ENCODE results near the gene SRSF12. TPM values are rescaled to one million over a fixed set of nuclear protein-coding genes. Genes with fewer than 3 reads are reported as not detected.
A peak's percentile ranks its signal among the peaks of the same experiment; 100 is the strongest.

The SRSF12 gene
- total and polyA plus RNA-seq, 2 donors (not counting 3 experiments of a cell fraction or from before 2014, with no cell fraction given), result 0.07 to 0.18 TPM

- peak overlapping the region; percentile 81 for H3K9ac ChIP-seq (replicated peaks; ENCODE audit: extremely low read depth, insufficient read depth, low read length)
- peak overlapping the region; percentile 62 for H3K4me2 ChIP-seq (ENCODE audit: insufficient read depth, low read length)
- CTCF ChIA-PET, result interaction anchor here (0.7 to 2.7 kb wide), 11 partner anchors 8 to 287 kb away, joined by 3 to 18 read pairs (median 3); partner anchors contain the start of genes ANKRD6 and RNGTT
- H2AFZ ChIP-seq (ENCODE audit: low read depth, low read length), result peak overlapping the region; percentile 97
- H3K9me1 ChIP-seq (replicated peaks; ENCODE audit: control insufficient read depth, extremely low read depth, insufficient read depth, low read length), result no peaks in the 10 kb centered on the region
- peaks cover 4% of the 10 kb centered on the region for H3K79me2 ChIP-seq (ENCODE audit: control insufficient read depth, insufficient read depth, low read length)
- peak; percentile 45 for DNase-seq (ENCODE audit: low read depth, low spot score)
- H3K27me3 ChIP-seq (ENCODE audit: control insufficient read depth in 2 of 2, insufficient read depth in 2 of 2, low read length in 2 of 2), result peaks cover 5 to 7% of the 10 kb centered on the region in 2 experiments
- H3K4me1 ChIP-seq (ENCODE audit: control insufficient read depth, extremely low read depth, insufficient read depth, low read length), result peaks cover 10% of the 10 kb centered on the region
- H3K27ac ChIP-seq (ENCODE audit: insufficient read depth, low read depth, low read length), result peak overlapping the region; percentile 72
- peak; percentile 79 for FAIRE-seq
- POLR2A ChIA-PET, result interaction anchor here (1.4 to 2.0 kb wide), 2 partner anchors 65 to 207 kb away, joined by 4 to 7 read pairs; partner anchors contain the start of genes PNRC1 and UBE2J1
- no peak for TF ChIP-seq POLR2AphosphoS5 (IDR thresholded peaks at IDR 0.05; ENCODE audit: insufficient read depth, low read depth, low read length)
- no peak for TF ChIP-seq EZH2 (IDR thresholded peaks at IDR 0.05; ENCODE audit: borderline replicate concordance, low read depth, low read length, severe bottlenecking)
- TF ChIP-seq JUN (IDR thresholded peaks at IDR 0.05; ENCODE audit: borderline replicate concordance, insufficient read depth, insufficient read length, low read depth), result no peak
- TF ChIP-seq MYC (IDR thresholded peaks at IDR 0.05; ENCODE audit: low read depth, low read length), result no peak
- no peak for TF ChIP-seq GATA2 (IDR thresholded peaks at IDR 0.05; ENCODE audit: insufficient read depth, insufficient read length, low read depth, low read length)
- TF ChIP-seq MAX (IDR thresholded peaks at IDR 0.05; ENCODE audit: insufficient read depth, insufficient read length), result no peak
- no peak for TF ChIP-seq CTCF (IDR thresholded peaks at IDR 0.05; ENCODE audit: extremely low read depth in 1 of 2, insufficient read depth in 1 of 2, low read depth in 1 of 2, low read length in 2 of 2)
- no peak for TF ChIP-seq POLR2A (IDR thresholded peaks at IDR 0.05; ENCODE audit: low read depth, low read length)
- no peak for TF ChIP-seq FOS (IDR thresholded peaks at IDR 0.05; ENCODE audit: borderline replicate concordance, insufficient read depth, low read length)
- no peaks in the 10 kb centered on the region for H3K36me3 ChIP-seq (ENCODE audit: control insufficient read depth in 2 of 2, extremely low read depth in 1 of 2, insufficient read depth in 2 of 2, low read length in 2 of 2)
- TSS peak; percentile 15 for BruUV-seq (replicated peaks)
- intact Hi-C loops (cut with micrococcal nuclease), result loop anchor here (5.0 kb wide), 1 partner anchor 207 kb away; the partner anchor contains the start of gene UBE2J1
- no peaks in the 10 kb centered on the region for H4K20me1 ChIP-seq (replicated peaks; ENCODE audit: control insufficient read depth, extremely low read depth, insufficient read depth, low read length)
- no peaks in the 10 kb centered on the region for H3K9me3 ChIP-seq (replicated peaks; ENCODE audit: control insufficient read depth, insufficient read depth, low read length)
- dilution Hi-C loops (cut with MboI; ENCODE audit: extremely low pct_ligation_motif_present, low sequenced_read_pairs), result no loop called here
- H3K4me3 ChIP-seq (replicated peaks in 1 of 3; ENCODE audit: insufficient read depth in 1 of 3, low read depth in 1 of 3, low read length in 3 of 3), result peak overlapping the region; percentile 52 to 83 (median 79)
Observed at GRCh38 chr6:89145091-89145955, 27.5 kb upstream of the SRSF12 start.

Measured in endothelial cell of umbilical vein (primary cell).